HepG2 (cell line): ENCODE results near the gene TMPO. TPM values are rescaled to one million over a fixed set of nuclear protein-coding genes. Genes with fewer than 3 reads are reported as not detected.

Experiments used
- CHCHD3 ChIP-seq: sonication (generic); formaldehyde crosslinking; IDR thresholded peaks from 2 replicates; pipeline ENCODE4 v1.8.0; 2022; ENCODE audit warnings: mild to moderate bottlenecking, missing genetic modification reagents, moderate library complexity
- CREM ChIP-seq, 2 experiments: sonication (generic) in 1 of 2; formaldehyde crosslinking in 1 of 2; IDR thresholded peaks; 2 replicates each; pipeline versions ENCODE4 v1.4.0 to v1.6.1; 2016 to 2020; ENCODE audit warnings: antibody characterized with exemption in 1 of 2, mild to moderate bottlenecking in 1 of 2, missing genetic modification reagents in 1 of 2
- CTCF ChIP-seq: sonication (generic); formaldehyde crosslinking; IDR thresholded peaks from 2 replicates; pipeline ENCODE4 v1.5.0; 2020; ENCODE audit warnings: mild to moderate bottlenecking, missing genetic modification reagents, moderate library complexity
- DNMT1 ChIP-seq: sonication (generic); formaldehyde crosslinking; IDR thresholded peaks from 2 replicates; pipeline ENCODE4 v1.5.1; 2020; ENCODE audit warnings: mild to moderate bottlenecking, missing genetic modification reagents
- KDM2A ChIP-seq: sonication (generic); formaldehyde crosslinking; IDR thresholded peaks from 2 replicates; pipeline ENCODE4 v1.4.0; 2020; ENCODE audit warnings: low read depth, missing genetic modification reagents, borderline replicate concordance
- MAF1 ChIP-seq: sonication (generic); formaldehyde crosslinking; IDR thresholded peaks from 2 replicates; pipeline ENCODE4 v1.5.0; 2020; ENCODE audit warnings: missing genetic modification reagents, borderline replicate concordance
- MYC ChIP-seq: sonication (generic); formaldehyde crosslinking; IDR thresholded peaks from 2 replicates; pipeline ENCODE4 v1.9.0; 2021; ENCODE audit warnings: missing genetic modification reagents, borderline replicate concordance
- PRDM10 ChIP-seq: sonication (generic); formaldehyde crosslinking; IDR thresholded peaks from 2 replicates; pipeline ENCODE4 v1.4.0; 2020; ENCODE audit warnings: low read depth, missing genetic modification reagents
- RBM22 ChIP-seq: fragments of 200-400 bp; formaldehyde crosslinking; optimal IDR thresholded peaks from 2 replicates; pipeline ENCODE3; 2017; ENCODE audit warnings: mild to moderate bottlenecking, low read length, moderate library complexity
- RBM39 ChIP-seq: fragments of 200-400 bp; formaldehyde crosslinking; IDR thresholded peaks from one replicate; pipeline ENCODE4 v1.6.1; 2018; ENCODE audit warnings: antibody characterized with exemption, mild to moderate bottlenecking, low read depth, low read length; ENCODE audit not compliant: poor library complexity, severe bottlenecking
- REPIN1 ChIP-seq: sonication (generic); formaldehyde crosslinking; IDR thresholded peaks from 2 replicates; pipeline ENCODE4 v1.8.0; 2022; ENCODE audit warnings: missing genetic modification reagents, low read depth, mild to moderate bottlenecking, borderline replicate concordance
- SOX6 ChIP-seq, 2 experiments: fragments of 450-650 bp in 1 of 2; sonication (generic) in 1 of 2; formaldehyde crosslinking in 1 of 2; IDR thresholded peaks; 2 replicates each; pipeline versions ENCODE4 v1.4.0 to v1.6.1; 2017 to 2020; ENCODE audit warnings: antibody characterized with exemption in 1 of 2, mild to moderate bottlenecking in 1 of 2, missing genetic modification reagents in 1 of 2
- TOPORS ChIP-seq: sonication (generic); formaldehyde crosslinking; IDR thresholded peaks from 2 replicates; pipeline ENCODE4 v1.8.0; 2023; ENCODE audit warnings: mild to moderate bottlenecking, missing genetic modification reagents
- ZNF101 ChIP-seq: sonication (generic); formaldehyde crosslinking; IDR thresholded peaks from 2 replicates; pipeline ENCODE4 v1.4.0; 2020; ENCODE audit warnings: mild to moderate bottlenecking, low read depth, missing genetic modification reagents, borderline replicate concordance
- ZNF224 ChIP-seq: sonication (generic); formaldehyde crosslinking; IDR thresholded peaks from 2 replicates; pipeline ENCODE4 v1.5.0; 2020; ENCODE audit warnings: mild to moderate bottlenecking, missing genetic modification reagents
- ZNF274 ChIP-seq: sonication (generic); formaldehyde crosslinking; IDR thresholded peaks from 2 replicates; pipeline ENCODE4 v1.5.1; 2020; ENCODE audit warnings: mild to moderate bottlenecking, missing genetic modification reagents
- ZNF414 ChIP-seq: sonication (generic); formaldehyde crosslinking; IDR thresholded peaks from 2 replicates; pipeline ENCODE4 v1.5.0; 2020; ENCODE audit warnings: missing genetic modification reagents
- ZNF547 ChIP-seq: sonication (generic); formaldehyde crosslinking; IDR thresholded peaks from 2 replicates; pipeline ENCODE4 v1.5.1; 2020; ENCODE audit warnings: mild to moderate bottlenecking, missing genetic modification reagents
- ZNF598 ChIP-seq: sonication (generic); formaldehyde crosslinking; IDR thresholded peaks from 2 replicates; pipeline ENCODE4 v1.5.1; 2020; ENCODE audit warnings: mild to moderate bottlenecking, missing genetic modification reagents, borderline replicate concordance
- ZNF766 ChIP-seq: sonication (generic); formaldehyde crosslinking; IDR thresholded peaks from 2 replicates; pipeline ENCODE4 v1.5.0; 2020; ENCODE audit warnings: missing genetic modification reagents, borderline replicate concordance
- polyA plus RNA-seq, 8 experiments: library from polyadenylated mRNA; depleted of rRNA in 3 of 8; stranded (reverse) in 7 of 8; unstranded in 1 of 8; fragments of >200 nt; fragmentation: Illumina TruSeq in 4 of 8; extraction: Trizol in 4 of 8; gene quantifications; 2 replicates each; pipeline versions ENCODE4 v1.2.1 to v1.2.3, GENCODE V29; 2011 to 2016; ENCODE audit warnings: low read depth in 4 of 8, missing spikeins in 1 of 8, mixed read lengths in 1 of 8; ENCODE audit not compliant: insufficient read depth in 1 of 8
- total RNA-seq, 5 experiments: library from RNA; depleted of rRNA; stranded (reverse); fragments of >200 nt; fragmentation: Illumina TruSeq; extraction: Trizol; gene quantifications; 2 replicates each; pipeline ENCODE4 v1.2.3, GENCODE V29; 2016; ENCODE audit warnings: low read depth in 1 of 5
- TF ChIP-seq, protein P1 (sequence below): sonication (generic); formaldehyde crosslinking; IDR thresholded peaks from 2 replicates; pipeline ENCODE4 v1.4.0; 2020; ENCODE audit warnings: mild to moderate bottlenecking, missing genetic modification reagents

TMPO gene
- total and polyA plus RNA-seq, 2 of the 13 experiments (the other 11 are each of a cell fraction or from before 2014, with no cell fraction given) = 24.2 to 167 TPM

DNA sequence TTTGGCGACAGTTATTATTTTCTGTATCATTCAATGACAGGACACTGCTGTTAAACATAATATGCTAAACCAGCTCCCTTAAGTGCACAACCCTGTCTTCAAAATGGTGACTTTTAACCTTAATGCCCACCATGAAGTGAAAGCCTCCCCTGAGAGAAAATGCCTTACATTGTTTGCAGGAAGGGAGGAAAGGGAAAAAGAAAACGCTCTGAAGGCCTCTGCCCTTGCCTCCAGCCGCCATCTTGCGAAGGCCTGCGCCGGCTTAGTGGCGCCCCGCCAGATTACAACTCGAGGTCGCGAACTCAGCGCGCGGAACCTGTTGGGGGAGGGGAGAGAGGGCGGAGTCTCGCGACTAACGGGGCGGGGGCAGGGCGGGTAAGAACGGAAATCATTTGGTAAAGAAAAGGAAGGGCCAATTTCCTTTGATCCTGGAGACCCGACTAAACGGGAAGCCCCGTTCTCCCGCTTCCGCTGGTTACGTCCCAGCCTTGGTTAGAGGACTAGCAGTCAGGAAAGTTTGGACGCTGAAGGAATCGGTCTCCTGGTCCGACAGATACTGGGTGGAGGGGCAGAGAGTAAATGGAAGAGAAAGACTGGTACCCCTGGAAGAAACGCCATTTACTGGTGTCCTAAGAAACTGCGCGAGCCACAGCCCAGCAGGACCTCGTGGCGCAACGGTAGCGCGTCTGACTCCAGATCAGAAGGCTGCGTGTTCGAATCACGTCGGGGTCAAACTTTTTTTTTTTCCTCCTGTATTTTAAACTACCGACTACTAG, 11.6 kb upstream of the TMPO start (continued):
- TF ChIP-seq CHCHD3 (no peak), MAF1 (CRISPR knock-in tag) (peak; percentile 96), REPIN1 (peak; percentile 66; the same call in 1 of the 2 replicates), CREM (IDR thresholded peaks at IDR 0.05) (peak; percentile 50), CREM (CRISPR knock-in tag; IDR thresholded peaks at IDR 0.05) (no peak), ZNF101 (CRISPR knock-in tag) (no peak), KDM2A (CRISPR knock-in tag) (peak; percentile 94), TOPORS (no peak), ZNF766 (CRISPR knock-in tag) (peak; percentile 58; the same call in 1 of the 2 replicates), ZNF274 (CRISPR knock-in tag) (0 out of 2 replicates have a peak, but pooled peaks have one; percentile 18), ZNF598 (CRISPR knock-in tag) (0 out of 2 replicates have a peak, but pooled peaks have one; percentile 26), ZNF224 (no peak), DNMT1 (CRISPR knock-in tag) (0 out of 2 replicates have a peak, but pooled peaks have one; percentile 43), MYC (peak; percentile 72; the same call in 1 of the 2 replicates), ZNF414 (peak; percentile 44), RBM39 (peak; percentile 66), CTCF (CRISPR knock-in tag) (peak; percentile 38), ZNF547 (CRISPR knock-in tag) (peak; percentile 74; the same call in 1 of the 2 replicates), SOX6 (IDR thresholded peaks at IDR 0.05) (no peak), SOX6 (CRISPR knock-in tag; IDR thresholded peaks at IDR 0.05) (peak; percentile 73), PRDM10 (peak; percentile 34; the same call in 1 of the 2 replicates), RBM22 (peak; percentile 89)
- TF ChIP-seq, protein P1, sequence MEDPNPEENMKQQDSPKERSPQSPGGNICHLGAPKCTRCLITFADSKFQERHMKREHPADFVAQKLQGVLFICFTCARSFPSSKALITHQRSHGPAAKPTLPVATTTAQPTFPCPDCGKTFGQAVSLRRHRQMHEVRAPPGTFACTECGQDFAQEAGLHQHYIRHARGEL (CRISPR knock-in tag) = no peak
